ENCODE data around the gene VIL1. TPM values are rescaled to one million over a fixed set of nuclear protein-coding genes. Genes with fewer than 3 reads are reported as not detected.

VIL1 gene
- total and polyA plus RNA-seq, 4 experiments from 2014 or later = not detected

DNA sequence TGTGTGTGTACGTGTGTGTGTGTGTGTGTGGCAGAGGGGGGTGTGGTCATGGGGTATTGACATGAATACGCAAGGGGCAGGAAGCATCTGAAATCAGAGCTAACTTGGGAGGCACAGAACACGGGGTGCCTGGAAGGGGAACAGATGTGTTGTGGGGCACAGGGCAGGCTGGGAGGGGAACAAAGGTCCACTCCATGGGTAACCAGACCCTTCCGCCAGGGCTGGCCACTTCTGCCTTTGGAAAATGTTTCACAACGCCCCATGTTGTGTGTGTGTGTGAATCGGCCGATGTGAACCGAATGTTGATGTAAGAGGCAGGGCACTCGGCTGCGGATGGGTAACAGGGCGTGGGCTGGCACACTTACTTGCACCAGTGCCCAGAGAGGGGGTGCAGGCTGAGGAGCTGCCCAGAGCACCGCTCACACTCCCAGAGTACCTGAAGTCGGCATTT is 37.0 kb upstream of the VIL1 start, which contains the start of gene SLC11A1:
TSS of gene SLC11A1 (plus strand) at position 358 of the 451 bp plus-strand sequence. CDS start 96 bp downstream, outside the sequence.
- intact Hi-C loops (cut with micrococcal nuclease) = no loop called here

DNA sequence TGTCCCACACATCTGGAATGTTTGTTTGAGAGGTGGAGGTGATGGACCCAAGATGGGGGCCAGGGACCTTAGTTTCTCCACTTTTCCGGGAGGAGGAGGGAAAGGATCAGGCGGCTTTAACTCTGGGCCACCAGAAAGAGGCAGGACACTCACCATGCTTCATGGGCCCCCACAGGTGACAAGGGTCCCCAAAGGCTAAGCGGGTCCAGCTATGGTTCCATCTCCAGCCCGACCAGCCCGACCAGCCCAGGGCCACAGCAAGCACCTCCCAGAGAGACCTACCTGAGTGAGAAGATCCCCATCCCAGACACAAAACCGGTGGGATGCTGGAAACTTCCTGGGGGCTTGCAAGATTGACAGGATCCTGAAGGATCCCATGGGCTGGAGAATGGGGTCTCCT is 36.1 kb upstream of the VIL1 start:
- no peaks in the 10 kb centered on the region for H3K36me3 Mint-ChIP-seq
- Histone ChIP-seq H3K36me3 (ENCODE audit: insufficient read depth, low read length) (no peaks in the 10 kb centered on the region), H3K4me3 (ENCODE audit: low read length in 2 of 2) (no peak overlapping the region), H3K27me3 (ENCODE audit: insufficient read depth, low read length) (no peaks in the 10 kb centered on the region), H3K4me1 (ENCODE audit: insufficient read depth, low read length) (peaks cover 6% of the 10 kb centered on the region), H3K9me3 (ENCODE audit: control insufficient read depth in 1 of 2, low read length in 2 of 2) (no peaks in the 10 kb centered on the region), H3K27ac (ENCODE audit: low read depth, low read length) (no peak overlapping the region)
- no peak for DNase-seq
- H3K27ac Mint-ChIP-seq = no peak overlapping the region
- H3K4me1 Mint-ChIP-seq = peaks cover 2 to 11% (median 7%) of the 10 kb centered on the region in 4 donors
- no peaks in the 10 kb centered on the region for H3K9me3 Mint-ChIP-seq
- intact Hi-C loops (cut with micrococcal nuclease) = no loop called here
- H3K4me3 Mint-ChIP-seq = no peak overlapping the region
- ChIA-PET POLR2A (ENCODE audit: partially characterized antibody) (interaction anchor here (1.5 to 3.1 kb wide), 3 partner anchors 14 to 23 kb away, joined by 3 to 13 read pairs (median 4); partner anchors contain the start of gene CTDSP1), CTCF (ENCODE audit: partially characterized antibody) (no interaction called here)
- H3K27me3 Mint-ChIP-seq = peaks cover 2 to 3% of the 10 kb centered on the region in 2 donors

More for the DNA sequence above, 37.0 kb upstream of the VIL1 start, which contains the start of gene SLC11A1:
- H3K27me3 ChIP-seq (ENCODE audit: insufficient read depth, low read length) = no peaks in the 10 kb centered on the region
- no peak for DNase-seq
- H3K27ac ChIP-seq (ENCODE audit: low read depth, low read length) = no peak within 1 kb of the TSS
- H3K4me3 Mint-ChIP-seq = no peak within 1 kb of the TSS
- peak within 1 kb of the TSS in 2 of 7 donors; percentile 13 to 80 for H3K27ac Mint-ChIP-seq
- peaks cover 1 to 6% (median 3%) of the 10 kb centered on the region in 4 donors for H3K4me1 Mint-ChIP-seq
- H3K9me3 ChIP-seq (ENCODE audit: control insufficient read depth in 1 of 2, low read length in 2 of 2) = no peaks in the 10 kb centered on the region
- ChIA-PET POLR2A (ENCODE audit: partially characterized antibody) (no interaction called here), CTCF (ENCODE audit: partially characterized antibody) (no interaction called here)
- no peaks in the 10 kb centered on the region for H3K36me3 ChIP-seq (ENCODE audit: insufficient read depth, low read length)
- no peaks in the 10 kb centered on the region for H3K9me3 Mint-ChIP-seq
- no peaks in the 10 kb centered on the region for H3K36me3 Mint-ChIP-seq
- peaks cover 0 to 2% of the 10 kb centered on the region in 2 donors for H3K27me3 Mint-ChIP-seq
- no peak within 1 kb of the TSS for H3K4me3 ChIP-seq (ENCODE audit: low read length in 2 of 2)
- no peaks in the 10 kb centered on the region for H3K4me1 ChIP-seq (ENCODE audit: insufficient read depth, low read length)

- H3K4me1 ChIP-seq (ENCODE audit: insufficient read depth, low read length) = peaks cover 7% of the 10 kb centered on the region
- no peak overlapping the region for H3K4me3 ChIP-seq (ENCODE audit: low read length in 2 of 2)
- ChIA-PET POLR2A (ENCODE audit: partially characterized antibody) (interaction anchor here (1.5 to 3.1 kb wide), 3 partner anchors 13 to 22 kb away, joined by 3 to 13 read pairs (median 4); partner anchors contain the start of gene CTDSP1), CTCF (ENCODE audit: partially characterized antibody) (interaction anchor here (1.0 to 1.1 kb wide), 2 partner anchors 10 to 17 kb away, joined by 3 read pairs; no protein-coding TSS in a partner anchor)
- no peak overlapping the region for H3K27ac Mint-ChIP-seq
- no peak overlapping the region for H3K27ac ChIP-seq (ENCODE audit: low read depth, low read length)
- no peaks in the 10 kb centered on the region for H3K36me3 ChIP-seq (ENCODE audit: insufficient read depth, low read length)
- peaks cover 2 to 3% of the 10 kb centered on the region in 2 donors for H3K27me3 Mint-ChIP-seq
- no peaks in the 10 kb centered on the region for H3K9me3 ChIP-seq (ENCODE audit: control insufficient read depth in 1 of 2, low read length in 2 of 2)
- DNase-seq = no peak
- H3K4me1 Mint-ChIP-seq = peaks cover 2 to 11% (median 5%) of the 10 kb centered on the region in 4 donors
- H3K27me3 ChIP-seq (ENCODE audit: insufficient read depth, low read length) = no peaks in the 10 kb centered on the region
- H3K36me3 Mint-ChIP-seq = no peaks in the 10 kb centered on the region
- no peak overlapping the region for H3K4me3 Mint-ChIP-seq
- no peaks in the 10 kb centered on the region for H3K9me3 Mint-ChIP-seq
- intact Hi-C loops (cut with micrococcal nuclease) = no loop called here
Observed at GRCh38 chr2:218383892-218384519, 34.9 kb upstream of the VIL1 start.

DNA sequence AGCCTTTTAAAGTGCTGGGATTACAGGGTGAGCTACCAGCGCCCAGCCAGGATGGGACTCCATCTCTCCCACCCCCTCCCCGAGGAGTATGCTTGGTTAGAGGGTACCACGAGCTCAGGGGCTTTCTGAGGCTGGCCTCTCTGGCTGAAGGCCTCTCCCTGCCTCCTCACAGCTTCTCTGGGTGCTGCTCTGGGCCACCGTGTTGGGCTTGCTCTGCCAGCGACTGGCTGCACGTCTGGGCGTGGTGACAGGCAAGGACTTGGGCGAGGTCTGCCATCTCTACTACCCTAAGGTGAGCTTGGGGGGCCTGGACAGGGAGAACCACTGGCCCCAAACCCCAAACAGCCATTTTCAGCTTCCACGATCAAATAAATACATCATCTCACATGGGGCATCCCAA is 33.9 kb upstream of the VIL1 start:
- ChIA-PET POLR2A (ENCODE audit: partially characterized antibody) (interaction anchor here (3.1 kb wide), 1 partner anchor 12 kb away, joined by 13 read pairs; no protein-coding TSS in a partner anchor), CTCF (ENCODE audit: partially characterized antibody) (interaction anchor here (0.8 to 1.7 kb wide), 2 partner anchors 11 to 29 kb away, joined by 3 to 7 read pairs; partner anchors contain the start of gene CATIP)

GRCh38 chr2:218386505-218387368 is 32.2 kb upstream of the VIL1 start:
- no peak overlapping the region for H3K27ac ChIP-seq (ENCODE audit: low read depth, low read length)
- CTCF ChIA-PET (ENCODE audit: partially characterized antibody) = interaction anchor here (1.0 kb wide), 1 partner anchor 10 kb away, joined by 3 read pairs; no protein-coding TSS in a partner anchor
- DNase-seq = no peak
- no peaks in the 10 kb centered on the region for H3K9me3 ChIP-seq (ENCODE audit: control insufficient read depth in 1 of 2, low read length in 2 of 2)
- Mint-ChIP-seq H3K27ac (peak overlapping the region in 2 of 7 donors; percentile 51 to 89), H3K4me1 (peaks cover under 1 to 11% (median 4%) of the 10 kb centered on the region in 4 donors), H3K27me3 (peaks cover 2 to 3% of the 10 kb centered on the region in 2 donors), H3K9me3 (no peaks in the 10 kb centered on the region), H3K36me3 (no peaks in the 10 kb centered on the region), H3K4me3 (peak overlapping the region in 2 of 8 donors; percentile 53 to 63)
- no peaks in the 10 kb centered on the region for H3K27me3 ChIP-seq (ENCODE audit: insufficient read depth, low read length)
- POLR2A ChIA-PET (ENCODE audit: partially characterized antibody) = interaction anchor here (0.8 kb wide), 1 partner anchor 9 kb away, joined by 3 read pairs; no protein-coding TSS in a partner anchor
- peaks cover 7% of the 10 kb centered on the region for H3K4me1 ChIP-seq (ENCODE audit: insufficient read depth, low read length)
- H3K4me3 ChIP-seq (ENCODE audit: low read length in 2 of 2) = no peak overlapping the region
- intact Hi-C loops (cut with micrococcal nuclease) = no loop called here
- no peaks in the 10 kb centered on the region for H3K36me3 ChIP-seq (ENCODE audit: insufficient read depth, low read length)

More for the DNA sequence above, 33.9 kb upstream of the VIL1 start:
- H3K27ac Mint-ChIP-seq = no peak overlapping the region
- Histone ChIP-seq H3K9me3 (ENCODE audit: control insufficient read depth in 1 of 2, low read length in 2 of 2) (no peaks in the 10 kb centered on the region), H3K4me1 (ENCODE audit: insufficient read depth, low read length) (peaks cover 7% of the 10 kb centered on the region), H3K27ac (ENCODE audit: low read depth, low read length) (no peak overlapping the region), H3K4me3 (ENCODE audit: low read length in 2 of 2) (no peak overlapping the region), H3K27me3 (ENCODE audit: insufficient read depth, low read length) (no peaks in the 10 kb centered on the region), H3K36me3 (ENCODE audit: insufficient read depth, low read length) (no peaks in the 10 kb centered on the region)
- H3K9me3 Mint-ChIP-seq = no peaks in the 10 kb centered on the region
- H3K36me3 Mint-ChIP-seq = no peaks in the 10 kb centered on the region
- H3K27me3 Mint-ChIP-seq = peaks cover 2 to 3% of the 10 kb centered on the region in 2 donors
- no peak overlapping the region for H3K4me3 Mint-ChIP-seq
- intact Hi-C loops (cut with micrococcal nuclease) = no loop called here
- DNase-seq = no peak
- peaks cover 2 to 11% (median 5%) of the 10 kb centered on the region in 4 donors for H3K4me1 Mint-ChIP-seq

- Mint-ChIP-seq H3K4me3 (peak overlapping the region in 6 of 8 donors; percentile 34 to 64 (median 54)), H3K36me3 (no peaks in the 10 kb centered on the region), H3K9me3 (no peaks in the 10 kb centered on the region), H3K4me1 (peaks cover 0 to 11% (median 4%) of the 10 kb centered on the region in 4 donors), H3K27me3 (peaks cover 2 to 3% of the 10 kb centered on the region in 2 donors), H3K27ac (peak overlapping the region in 2 of 7 donors; percentile 51 to 89)
- no peaks in the 10 kb centered on the region for H3K27me3 ChIP-seq (ENCODE audit: insufficient read depth, low read length)
- intact Hi-C loops (cut with micrococcal nuclease) = no loop called here
- no peak overlapping the region for H3K27ac ChIP-seq (ENCODE audit: low read depth, low read length)
- H3K9me3 ChIP-seq (ENCODE audit: control insufficient read depth in 1 of 2, low read length in 2 of 2) = no peaks in the 10 kb centered on the region
- CTCF ChIA-PET (ENCODE audit: partially characterized antibody) = no interaction called here
- peak in 2 of 5 donors; percentile 30 to 59 for DNase-seq
- no peak overlapping the region for H3K4me3 ChIP-seq (ENCODE audit: low read length in 2 of 2)
- peaks cover 7% of the 10 kb centered on the region for H3K4me1 ChIP-seq (ENCODE audit: insufficient read depth, low read length)
- H3K36me3 ChIP-seq (ENCODE audit: insufficient read depth, low read length) = no peaks in the 10 kb centered on the region
- POLR2A ChIA-PET (ENCODE audit: partially characterized antibody) = interaction anchor here (0.8 kb wide), 1 partner anchor 8 kb away, joined by 3 read pairs; no protein-coding TSS in a partner anchor
Observed at GRCh38 chr2:218387369-218388194, 31.3 kb upstream of the VIL1 start.
